Measurements from ENCODE around the gene RNF126. TPM values are rescaled to one million over a fixed set of nuclear protein-coding genes. Genes with fewer than 3 reads are reported as not detected.
A peak's percentile ranks its signal among the peaks of the same experiment; 100 is the strongest.

Gene RNF126
- total RNA-seq, 1 donor from 2014 or later, result 42.6 TPM

GRCh38 chr19:658916-659839 is 3.8 kb downstream of the RNF126 start:
- no peak for FAIRE-seq
- H3K36me3 ChIP-seq (ENCODE audit: control insufficient read depth, insufficient read depth, low read length), result peaks cover 15% of the 10 kb centered on the region
- peak overlapping the region; percentile 4 for H3K4me3 ChIP-seq (ENCODE audit: low read depth, low read length)
- peak; percentile 94 for DNase-seq (ENCODE audit: low read depth)
- TF ChIP-seq, protein P1, sequence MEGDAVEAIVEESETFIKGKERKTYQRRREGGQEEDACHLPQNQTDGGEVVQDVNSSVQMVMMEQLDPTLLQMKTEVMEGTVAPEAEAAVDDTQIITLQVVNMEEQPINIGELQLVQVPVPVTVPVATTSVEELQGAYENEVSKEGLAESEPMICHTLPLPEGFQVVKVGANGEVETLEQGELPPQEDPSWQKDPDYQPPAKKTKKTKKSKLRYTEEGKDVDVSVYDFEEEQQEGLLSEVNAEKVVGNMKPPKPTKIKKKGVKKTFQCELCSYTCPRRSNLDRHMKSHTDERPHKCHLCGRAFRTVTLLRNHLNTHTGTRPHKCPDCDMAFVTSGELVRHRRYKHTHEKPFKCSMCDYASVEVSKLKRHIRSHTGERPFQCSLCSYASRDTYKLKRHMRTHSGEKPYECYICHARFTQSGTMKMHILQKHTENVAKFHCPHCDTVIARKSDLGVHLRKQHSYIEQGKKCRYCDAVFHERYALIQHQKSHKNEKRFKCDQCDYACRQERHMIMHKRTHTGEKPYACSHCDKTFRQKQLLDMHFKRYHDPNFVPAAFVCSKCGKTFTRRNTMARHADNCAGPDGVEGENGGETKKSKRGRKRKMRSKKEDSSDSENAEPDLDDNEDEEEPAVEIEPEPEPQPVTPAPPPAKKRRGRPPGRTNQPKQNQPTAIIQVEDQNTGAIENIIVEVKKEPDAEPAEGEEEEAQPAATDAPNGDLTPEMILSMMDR (IDR thresholded peaks at IDR 0.05; ENCODE audit: insufficient read depth, low read length, severe bottlenecking), result peak; percentile 7
- no peaks in the 10 kb centered on the region for H3K27me3 ChIP-seq (ENCODE audit: control insufficient read depth, insufficient read depth, low read length)

DNA sequence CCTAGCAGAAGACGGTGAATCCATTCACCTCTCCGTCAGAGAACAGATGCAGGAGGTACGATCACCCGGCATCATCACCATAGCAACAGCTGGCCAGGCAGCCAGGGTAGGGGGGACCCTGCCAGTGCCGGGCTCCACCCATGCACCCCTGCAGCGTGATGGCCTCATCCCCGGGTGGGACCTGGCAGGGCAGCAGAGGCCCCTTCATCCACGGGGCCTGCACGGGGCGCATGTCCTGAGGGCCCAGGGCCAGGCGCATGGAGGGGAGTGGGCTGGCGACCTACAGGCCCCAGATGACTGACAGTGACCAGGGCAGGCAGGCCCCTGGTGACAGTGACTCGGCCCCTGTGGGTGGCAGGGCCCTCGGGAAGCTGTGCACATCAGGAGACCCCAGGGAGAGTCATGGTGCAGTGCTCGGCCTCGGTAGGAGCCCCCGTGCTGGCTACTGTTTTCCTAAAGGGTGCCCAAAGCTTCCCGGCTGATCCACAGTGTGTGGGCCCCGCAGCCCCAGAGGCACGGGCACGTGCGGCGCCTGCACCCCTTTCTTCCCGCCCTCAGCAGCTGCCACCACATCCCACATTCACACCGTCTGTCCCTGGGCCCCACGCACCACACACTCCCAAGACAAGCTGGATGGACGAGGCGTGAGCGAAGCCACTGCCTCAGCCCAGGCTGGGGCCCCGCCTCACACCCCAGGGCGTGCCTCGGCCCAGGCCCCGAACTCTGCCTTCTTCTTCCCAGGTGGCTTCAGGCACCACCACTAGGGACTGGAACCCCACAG is 4.8 kb downstream of the RNF126 start:
- no peak overlapping the region for H3K4me3 ChIP-seq (ENCODE audit: low read depth, low read length)
- H3K36me3 ChIP-seq (ENCODE audit: control insufficient read depth, insufficient read depth, low read length), result peaks cover 24% of the 10 kb centered on the region
- TF ChIP-seq, protein P1 (IDR thresholded peaks at IDR 0.05; ENCODE audit: insufficient read depth, low read length, severe bottlenecking), result no peak
- H3K27me3 ChIP-seq (ENCODE audit: control insufficient read depth, insufficient read depth, low read length), result no peaks in the 10 kb centered on the region
- no peak for DNase-seq (ENCODE audit: low read depth)
- FAIRE-seq, result no peak

DNA sequence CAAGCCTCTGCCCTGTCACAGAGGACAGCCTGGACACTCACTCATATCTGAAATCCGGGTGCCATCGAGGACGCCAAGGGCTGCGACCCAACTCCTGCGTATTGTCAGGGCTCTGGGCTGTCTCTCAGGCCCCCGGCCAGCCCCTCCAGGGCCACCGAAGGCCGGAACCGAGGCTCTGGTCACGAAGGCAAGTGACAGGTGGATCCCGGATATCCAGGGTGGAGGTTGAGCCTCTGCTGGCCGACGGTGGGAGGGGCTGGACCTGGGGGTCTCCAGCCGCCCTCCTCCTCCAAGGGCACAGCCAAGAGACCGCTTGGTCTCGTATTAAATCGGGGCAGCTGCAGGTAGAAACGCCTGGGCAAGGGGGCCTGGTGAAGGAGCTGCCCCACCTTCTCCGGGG is 5.4 kb downstream of the RNF126 start:
- no peak for DNase-seq (ENCODE audit: low read depth)
- Histone ChIP-seq H3K27me3 (ENCODE audit: control insufficient read depth, insufficient read depth, low read length) (no peaks in the 10 kb centered on the region), H3K4me3 (ENCODE audit: low read depth, low read length) (no peak overlapping the region), H3K36me3 (ENCODE audit: control insufficient read depth, insufficient read depth, low read length) (peaks cover 27% of the 10 kb centered on the region)
- no peak for FAIRE-seq
- TF ChIP-seq, protein P1 (IDR thresholded peaks at IDR 0.05; ENCODE audit: insufficient read depth, low read length, severe bottlenecking), result no peak

DNA sequence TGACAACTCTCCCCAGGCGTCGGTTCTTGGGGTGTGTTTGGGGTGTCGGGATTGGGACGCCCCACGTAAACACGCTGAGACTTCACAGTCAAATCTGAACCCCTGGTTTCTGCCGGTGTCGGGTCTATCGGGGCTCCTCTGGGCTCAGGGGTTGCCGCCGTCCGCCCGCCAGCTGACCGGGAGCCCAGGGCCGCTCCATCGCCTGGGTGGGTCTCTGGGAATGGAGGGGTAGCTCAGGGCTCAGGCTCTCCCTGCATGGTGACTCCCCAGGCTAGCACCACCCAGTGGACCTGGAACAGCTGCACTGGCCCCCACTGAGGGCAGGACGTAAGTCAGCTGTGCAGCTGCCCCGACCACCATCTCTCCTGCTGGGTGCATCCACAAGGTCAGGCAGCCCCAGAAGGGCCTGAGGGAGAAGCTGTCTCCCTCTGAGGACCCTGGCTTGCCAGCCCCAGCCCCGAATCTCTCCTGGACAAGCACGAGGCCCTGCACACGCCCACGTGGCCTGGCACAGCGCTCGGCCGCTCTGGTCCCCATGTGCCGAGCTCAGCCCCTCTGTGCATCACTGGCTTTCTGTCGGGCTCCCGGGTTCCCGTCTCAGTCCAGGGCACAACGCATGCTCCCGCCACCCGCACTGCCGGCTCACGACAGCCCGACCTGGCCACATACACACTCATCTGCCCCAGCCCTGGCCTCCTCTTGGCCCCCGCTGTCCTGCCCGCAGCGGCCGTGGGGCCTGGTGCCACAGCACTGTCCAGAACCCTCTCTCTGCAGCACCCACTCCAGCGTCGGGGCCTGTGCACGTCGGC is 6.1 kb downstream of the RNF126 start:
- DNase-seq (ENCODE audit: low read depth) (no peak), FAIRE-seq (no peak)
- Histone ChIP-seq H3K36me3 (ENCODE audit: control insufficient read depth, insufficient read depth, low read length) (peaks cover 28% of the 10 kb centered on the region), H3K27me3 (ENCODE audit: control insufficient read depth, insufficient read depth, low read length) (no peaks in the 10 kb centered on the region), H3K4me3 (ENCODE audit: low read depth, low read length) (no peak overlapping the region)
- TF ChIP-seq, protein P1 (IDR thresholded peaks at IDR 0.05; ENCODE audit: insufficient read depth, low read length, severe bottlenecking), result no peak

GRCh38 chr19:655691-656090 is 7.3 kb downstream of the RNF126 start:
- DNase-seq (ENCODE audit: low read depth) (no peak), FAIRE-seq (peak; percentile 47)
- Histone ChIP-seq H3K4me3 (ENCODE audit: low read depth, low read length) (no peak overlapping the region), H3K27me3 (ENCODE audit: control insufficient read depth, insufficient read depth, low read length) (no peaks in the 10 kb centered on the region), H3K36me3 (ENCODE audit: control insufficient read depth, insufficient read depth, low read length) (peaks cover 34% of the 10 kb centered on the region)
- TF ChIP-seq, protein P1 (IDR thresholded peaks at IDR 0.05; ENCODE audit: insufficient read depth, low read length, severe bottlenecking), result no peak
